Heart left ventricle (tissue), 16 donors: ENCODE results near the gene POLD2. TPM values are rescaled to one million over a fixed set of nuclear protein-coding genes. Genes with fewer than 3 reads are reported as not detected.
A peak's percentile ranks its signal among the peaks of the same experiment; 100 is the strongest.

Experiments
- ATAC-seq, 4 donors: fragments of 200-7000 bp; cut with Tn5 transposase; one replicate each; pipeline ENCODE4 v1.9.1; 2020 to 2022; ENCODE audit warnings: moderate library complexity in 4 of 4, mild to moderate bottlenecking in 3 of 4, moderate number of reproducible peaks in 1 of 4
- DNase-seq, 5 donors: peaks; one replicate each; pipeline ENCODE4 v3.0.0-alpha.2; 2020
- H3K27ac ChIP-seq, 12 donors: fragments of 200-600 bp; sonication (generic) in 4 of 12; one replicate each; pipeline versions ENCODE4 v1.5.0 to v1.8.0; 2016 to 2022; ENCODE audit warnings: mild to moderate bottlenecking in 2 of 12
- H3K27me3 ChIP-seq, 9 donors: fragments of 200-600 bp; sonication (generic) in 2 of 9; one replicate each; pipeline versions ENCODE4 v1.5.1 to v1.8.0; 2016 to 2022; ENCODE audit warnings: mild to moderate bottlenecking in 3 of 9
- H3K36me3 ChIP-seq, 9 donors: fragments of 200-600 bp; sonication (generic) in 2 of 9; one replicate each; pipeline versions ENCODE4 v1.5.0 to v1.8.0; 2018 to 2022; ENCODE audit warnings: mild to moderate bottlenecking in 2 of 9
- H3K4me1 ChIP-seq, 12 donors: fragments of 200-600 bp; sonication (generic) in 4 of 12; one replicate each; pipeline versions ENCODE4 v1.5.0 to v1.8.0; 2016 to 2022; ENCODE audit warnings: mild to moderate bottlenecking in 3 of 12
- H3K4me3 ChIP-seq, 12 donors: fragments of 200-600 bp; sonication (generic) in 4 of 12; one replicate each; pipeline versions ENCODE4 v1.5.0 to v1.8.0; 2017 to 2022; ENCODE audit warnings: mild to moderate bottlenecking in 9 of 12, moderate library complexity in 4 of 12
- H3K9me3 ChIP-seq, 12 donors: fragments of 200-600 bp; sonication (generic) in 4 of 12; one replicate each; pipeline versions ENCODE4 v1.5.0 to v1.8.0; 2016 to 2022; ENCODE audit warnings: mild to moderate bottlenecking in 1 of 12
- POLR2A ChIP-seq, 2 donors: fragments of 450-650 bp; IDR thresholded peaks; one replicate each; pipeline ENCODE4 v1.6.1; 2017; ENCODE audit warnings: antibody characterized with exemption in 2 of 2, mild to moderate bottlenecking in 2 of 2, moderate library complexity in 2 of 2
- WGBS, 4 donors: extraction: QIAGEN DNeasy Blood & Tissue Kit in 2 of 4; methylation state at CpG; one replicate each; pipeline versions ENCODE4 v1.1.5 to v1.1.7; 2013 to 2018; 5-methylcytosine and 5-hydroxymethylcytosine counted together
- intact Hi-C, 10 donors: fragments of 100-400 bp; cut with DNase I; formaldehyde crosslinking; loops; one replicate each; pipeline versions ENCODE4 v1.11.1 to v1.14.2; 2022
- polyA plus RNA-seq, 2 donors: library from polyadenylated mRNA; stranded (reverse); fragments of 200-250 nt; gene quantifications; one replicate each; pipeline ENCODE4 v1.2.3, GENCODE V29; 2013
- total RNA-seq, 9 donors: library from RNA; depleted of rRNA in 2 of 9; stranded (reverse); fragments of >200 nt in 2 of 9; fragmentation: NEBNext Ultra II Directional in 3 of 9; extraction: Animal tissue kit (Norgen Biotek cat#: 25700) in 3 of 9; gene quantifications; one replicate each; pipeline versions ENCODE4 v1.1.0 to v1.2.4, GENCODE V29; 2016 to 2023
- TF ChIP-seq, protein P1 (sequence below), 12 donors: fragments of 200-600 bp; sonication (generic) in 4 of 12; IDR thresholded peaks; one replicate each; pipeline versions ENCODE4 v1.5.0 to v1.8.0; 2018 to 2022; ENCODE audit warnings: antibody characterized with exemption in 12 of 12, mild to moderate bottlenecking in 5 of 12
- donor health status: ischemic (EF 13 %, LVEDD 7.1; RV severe dilation, severe dysfunction).
- donor health status: healthy with polysubstance abuse.
- donor health status: DM: no; HTN: yes; CAD: no.
- donor health status: DM: no; HTN: no; CAD: no.
- donor health status: ischemic (EF 25% LVEDD 6.9; RV normal size, moderate dysfunction).
- donor health status: ischemic (EF 25% LVEDD 5.7; RV mildly dilated, moderate dysfunction).
- donor health status: healthy.
- donor health status: DM: yes; HTN: yes; CAD: no.
- donor health status: ischemic (EF 35%, LVEDD 5.7; RV mildly dilated, moderate dysfunction).
- donor health status: nonischemic (EF 11% LVEDD 7.7; RV severe dilation, severe dysfunction).
- donor health status: DM: yes; HTN: yes; CAD: no.
- donor health status: PGD.
- donor health status: ischemic (EF 29% LVEDD 5.4; RV normal size, mild dysfunction).
- donor health status: nonischemic (EF 23%, LVEDD 6.1; RV moderate dilation, normal function).

Gene POLD2
- total and polyA plus RNA-seq, 11 donors: 67.0 to 176 (median 89.2) TPM

DNA sequence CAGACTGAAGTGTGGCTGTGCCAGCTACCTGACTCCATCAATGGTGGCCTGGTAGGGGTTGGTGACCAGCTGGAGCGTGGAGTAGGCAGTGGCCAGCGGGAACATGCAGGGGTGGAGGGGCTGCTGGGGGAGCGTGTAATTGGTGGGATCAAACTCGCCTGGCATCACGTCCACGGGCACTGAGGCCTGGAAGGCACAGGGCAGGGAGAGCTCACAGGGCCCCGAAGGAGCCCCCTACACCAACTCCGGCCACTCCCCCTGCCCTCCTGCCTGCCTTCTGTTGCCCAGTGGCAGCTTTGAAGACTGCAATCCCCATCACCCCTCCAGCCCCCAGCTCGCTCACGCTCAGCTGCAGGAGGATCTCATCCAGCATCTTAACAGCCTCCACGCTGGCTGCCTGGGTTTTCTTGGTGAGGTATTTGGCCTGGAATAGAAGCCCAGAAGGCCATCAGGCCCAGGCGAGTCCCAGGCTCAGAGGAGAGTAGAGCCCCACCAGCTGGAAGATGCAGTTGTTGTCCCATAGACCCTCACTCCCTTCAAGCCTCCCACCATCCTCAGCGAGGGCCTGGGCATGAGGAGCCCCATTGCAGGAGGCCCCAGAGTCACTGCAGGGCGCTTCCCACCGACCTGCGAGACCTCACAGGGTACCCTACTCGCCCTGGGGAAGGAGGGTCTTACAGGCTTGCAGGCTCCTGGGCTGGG, 7.1 kb downstream of the POLD2 start:
- H3K9me3 ChIP-seq: no peaks in the 10 kb centered on the region
- TF ChIP-seq POLR2A (IDR thresholded peaks at IDR 0.05): no peak
- TF ChIP-seq, protein P1, sequence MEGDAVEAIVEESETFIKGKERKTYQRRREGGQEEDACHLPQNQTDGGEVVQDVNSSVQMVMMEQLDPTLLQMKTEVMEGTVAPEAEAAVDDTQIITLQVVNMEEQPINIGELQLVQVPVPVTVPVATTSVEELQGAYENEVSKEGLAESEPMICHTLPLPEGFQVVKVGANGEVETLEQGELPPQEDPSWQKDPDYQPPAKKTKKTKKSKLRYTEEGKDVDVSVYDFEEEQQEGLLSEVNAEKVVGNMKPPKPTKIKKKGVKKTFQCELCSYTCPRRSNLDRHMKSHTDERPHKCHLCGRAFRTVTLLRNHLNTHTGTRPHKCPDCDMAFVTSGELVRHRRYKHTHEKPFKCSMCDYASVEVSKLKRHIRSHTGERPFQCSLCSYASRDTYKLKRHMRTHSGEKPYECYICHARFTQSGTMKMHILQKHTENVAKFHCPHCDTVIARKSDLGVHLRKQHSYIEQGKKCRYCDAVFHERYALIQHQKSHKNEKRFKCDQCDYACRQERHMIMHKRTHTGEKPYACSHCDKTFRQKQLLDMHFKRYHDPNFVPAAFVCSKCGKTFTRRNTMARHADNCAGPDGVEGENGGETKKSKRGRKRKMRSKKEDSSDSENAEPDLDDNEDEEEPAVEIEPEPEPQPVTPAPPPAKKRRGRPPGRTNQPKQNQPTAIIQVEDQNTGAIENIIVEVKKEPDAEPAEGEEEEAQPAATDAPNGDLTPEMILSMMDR (IDR thresholded peaks at IDR 0.05): no peak
- no peaks in the 10 kb centered on the region for H3K27me3 ChIP-seq
- WGBS, 4 donors: 89 to 94% (median 91%) methylated on average over 16 to 17 of the region's 17 CpGs
- no peak overlapping the region for H3K27ac ChIP-seq
- H3K4me1 ChIP-seq: peaks cover 0 to 39% (median 13%) of the 10 kb centered on the region in 12 donors
- DNase-seq (peak in 1 of 5 donors; percentile 19), ATAC-seq (no peak)
- intact Hi-C loops: no loop called here
- peaks cover 0 to 86% (median 51%) of the 10 kb centered on the region in 9 donors for H3K36me3 ChIP-seq
- no peak overlapping the region for H3K4me3 ChIP-seq

DNA sequence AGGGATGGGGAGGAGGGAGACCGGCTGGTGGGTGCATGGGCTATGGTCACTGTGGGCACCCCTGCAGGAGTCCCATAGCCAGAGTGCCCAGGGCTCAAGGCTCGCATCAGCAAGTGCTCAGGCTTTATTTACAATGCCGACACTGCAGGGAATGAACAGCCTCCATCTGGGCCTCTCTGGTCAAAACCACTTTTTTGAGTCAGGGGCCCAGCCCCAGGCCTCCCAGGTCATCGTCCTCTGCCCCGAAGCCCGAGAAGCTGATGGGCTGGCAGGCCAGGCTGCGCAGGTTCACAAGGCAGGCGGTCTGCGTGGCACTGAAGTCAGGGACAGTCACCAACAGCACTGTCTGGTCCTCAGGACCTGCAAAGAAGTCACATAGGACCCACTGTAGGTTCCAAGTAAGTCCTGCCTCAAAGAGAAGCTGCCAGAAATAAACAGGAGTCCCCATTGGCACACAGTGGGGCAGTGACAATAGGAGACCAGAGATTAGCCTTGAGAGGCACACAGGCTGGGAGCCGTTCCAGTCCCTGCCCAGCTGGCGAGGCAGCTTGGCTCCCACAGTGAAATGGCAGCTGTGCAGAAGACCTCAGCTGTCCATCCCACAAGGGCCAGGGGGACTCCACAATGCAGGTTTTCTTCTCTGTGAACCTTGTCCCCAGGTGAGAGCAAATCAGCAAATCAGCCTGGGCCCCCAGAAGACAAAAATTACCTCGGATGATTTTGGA, 8.6 kb downstream of the POLD2 start:
- H3K9me3 ChIP-seq: no peaks in the 10 kb centered on the region
- peak overlapping the region in 10 of 12 donors; percentile 28 to 75 (median 62) for H3K27ac ChIP-seq
- H3K27me3 ChIP-seq: no peaks in the 10 kb centered on the region
- no peak overlapping the region for H3K4me3 ChIP-seq
- intact Hi-C loops: no loop called here
- TF ChIP-seq, protein P1 (IDR thresholded peaks at IDR 0.05): no peak
- no peak for TF ChIP-seq POLR2A (IDR thresholded peaks at IDR 0.05)
- H3K4me1 ChIP-seq: peaks cover 0 to 25% (median 13%) of the 10 kb centered on the region in 12 donors
- H3K36me3 ChIP-seq: peaks cover 0 to 86% (median 41%) of the 10 kb centered on the region in 9 donors
- ATAC-seq (peak; percentile 78 to 91 (median 83)), DNase-seq (peak; percentile 69 to 87 (median 76))
- 65 to 76% (median 72%) methylated on average over 11 to 12 of the region's 12 CpGs for WGBS, 4 donors

DNA sequence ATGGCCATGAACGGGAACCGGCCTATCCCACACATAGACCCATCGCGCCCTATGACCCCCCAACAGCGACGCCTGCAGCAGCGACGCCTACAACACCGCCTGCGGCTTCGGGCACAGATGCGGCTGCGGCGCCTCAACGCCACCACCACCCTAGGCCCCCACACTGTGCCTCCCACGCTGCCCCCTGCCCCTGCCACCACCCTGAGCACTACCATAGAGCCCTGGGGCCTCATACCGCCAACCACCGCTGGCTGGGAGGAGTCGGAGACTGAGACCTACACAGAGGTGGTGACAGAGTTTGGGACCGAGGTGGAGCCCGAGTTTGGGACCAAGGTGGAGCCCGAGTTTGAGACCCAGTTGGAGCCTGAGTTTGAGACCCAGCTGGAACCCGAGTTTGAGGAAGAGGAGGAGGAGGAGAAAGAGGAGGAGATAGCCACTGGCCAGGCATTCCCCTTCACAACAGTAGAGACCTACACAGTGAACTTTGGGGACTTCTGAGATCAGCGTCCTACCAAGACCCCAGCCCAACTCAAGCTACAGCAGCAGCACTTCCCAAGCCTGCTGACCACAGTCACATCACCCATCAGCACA, 9.5 kb downstream of the POLD2 start:
- intact Hi-C loops: no loop called here
- H3K4me3 ChIP-seq: no peak overlapping the region
- no peak for TF ChIP-seq POLR2A (IDR thresholded peaks at IDR 0.05)
- TF ChIP-seq, protein P1 (IDR thresholded peaks at IDR 0.05): no peak
- peak overlapping the region in 6 of 12 donors; percentile 42 to 75 (median 62) for H3K27ac ChIP-seq
- DNase-seq (peak in 1 of 5 donors; percentile 21), ATAC-seq (no peak)
- no peaks in the 10 kb centered on the region for H3K9me3 ChIP-seq
- WGBS, 4 donors: 86 to 93% (median 92%) methylated on average over 22 to 24 of the region's 24 CpGs
- H3K27me3 ChIP-seq: no peaks in the 10 kb centered on the region
- peaks cover 0 to 21% (median 13%) of the 10 kb centered on the region in 12 donors for H3K4me1 ChIP-seq
- H3K36me3 ChIP-seq: peaks cover 0 to 90% (median 41%) of the 10 kb centered on the region in 9 donors
